ENCODE measurements around the gene PSMB3. TPM values are rescaled to one million over a fixed set of nuclear protein-coding genes. Genes with fewer than 3 reads are reported as not detected.
A peak's percentile ranks its signal among the peaks of the same experiment; 100 is the strongest.
"Not testable (repeated sequence)": the region's sequence is repeated elsewhere in the genome, so short reads cannot be mapped to it uniquely, and the experiment has no call there.

Gene PSMB3
- total RNA-seq, 1 donor from 2014 or later, result 179 TPM

DNA sequence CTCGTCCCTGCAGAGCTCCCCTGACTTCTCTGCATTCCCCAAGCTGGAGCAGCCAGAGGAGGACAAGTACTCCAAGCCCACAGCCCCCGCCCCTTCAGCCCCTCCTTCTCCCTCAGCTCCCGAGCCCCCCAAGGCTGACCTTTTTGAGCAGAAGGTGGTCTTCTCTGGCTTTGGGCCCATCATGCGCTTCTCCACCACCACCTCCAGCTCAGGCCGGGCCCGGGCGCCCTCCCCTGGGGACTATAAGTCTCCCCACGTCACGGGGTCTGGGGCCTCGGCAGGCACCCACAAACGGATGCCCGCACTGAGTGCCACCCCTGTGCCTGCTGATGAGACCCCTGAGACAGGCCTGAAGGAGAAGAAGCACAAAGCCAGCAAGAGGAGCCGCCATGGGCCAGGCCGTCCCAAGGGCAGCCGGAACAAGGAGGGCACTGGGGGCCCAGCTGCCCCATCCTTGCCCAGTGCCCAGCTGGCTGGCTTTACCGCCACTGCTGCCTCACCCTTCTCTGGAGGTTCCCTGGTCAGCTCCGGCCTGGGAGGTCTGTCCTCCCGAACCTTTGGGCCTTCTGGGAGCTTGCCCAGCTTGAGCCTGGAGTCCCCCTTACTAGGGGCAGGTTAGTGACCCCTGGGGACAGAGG is 36.1 kb upstream of the PSMB3 start:
- no peak for ATAC-seq

DNA sequence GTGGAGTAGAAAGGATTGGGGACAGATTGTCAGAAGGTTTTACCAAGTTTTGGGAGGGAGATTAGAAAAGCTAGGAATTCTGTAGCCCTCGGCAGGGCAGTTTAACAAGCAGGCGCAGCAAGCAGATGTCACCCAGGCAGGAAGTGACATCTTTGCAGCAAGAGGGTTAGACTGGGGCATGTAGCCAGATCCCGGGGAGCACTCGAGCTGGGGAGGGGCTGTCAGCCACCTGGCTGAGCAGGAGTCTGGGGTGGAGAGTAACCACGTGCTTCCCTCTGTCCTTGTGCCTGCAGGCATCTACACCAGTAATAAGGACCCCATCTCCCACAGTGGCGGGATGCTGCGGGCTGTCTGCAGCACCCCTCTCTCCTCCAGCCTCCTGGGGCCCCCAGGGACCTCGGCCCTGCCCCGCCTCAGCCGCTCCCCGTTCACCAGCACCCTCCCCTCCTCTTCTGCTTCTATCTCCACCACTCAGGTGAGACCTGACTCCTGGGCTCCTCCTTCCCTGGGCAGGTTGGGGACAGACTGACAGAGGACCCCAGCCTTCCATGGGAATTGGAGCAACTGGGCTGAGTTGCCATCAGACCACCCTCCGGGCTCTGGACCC is 35.3 kb upstream of the PSMB3 start:
- ATAC-seq, result no peak

DNA sequence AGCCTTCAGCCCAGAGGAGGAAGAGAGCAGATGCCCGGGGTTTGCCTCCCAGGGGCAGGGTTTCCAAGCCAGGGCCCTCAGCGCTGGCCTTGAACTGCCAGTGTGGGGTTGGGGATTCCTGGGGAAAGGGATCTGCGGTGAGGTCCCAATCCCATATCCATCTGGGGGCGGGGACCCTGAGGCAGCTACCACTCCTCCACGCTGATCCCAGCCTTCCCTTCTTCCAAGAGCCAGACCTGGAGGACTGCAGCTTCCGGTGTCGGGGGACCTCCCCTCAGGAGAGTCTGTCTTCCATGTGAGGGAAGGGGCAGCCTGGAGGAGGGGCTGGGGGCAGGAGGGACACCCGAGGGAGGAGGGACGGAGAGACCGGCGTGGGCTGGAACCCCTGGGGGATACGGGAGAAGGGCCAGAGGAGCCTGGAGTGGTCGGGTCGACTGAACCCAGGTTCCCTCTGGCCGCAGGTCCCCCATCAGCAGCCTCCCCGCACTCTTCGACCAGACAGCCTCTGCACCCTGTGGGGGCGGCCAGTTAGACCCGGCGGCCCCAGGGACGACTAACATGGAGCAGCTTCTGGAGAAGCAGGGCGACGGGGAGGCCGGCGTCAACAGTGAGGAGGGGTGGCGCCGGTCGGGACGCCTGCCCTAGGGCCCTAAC is 33.1 kb upstream of the PSMB3 start:
- peak; percentile 3 for ATAC-seq

DNA sequence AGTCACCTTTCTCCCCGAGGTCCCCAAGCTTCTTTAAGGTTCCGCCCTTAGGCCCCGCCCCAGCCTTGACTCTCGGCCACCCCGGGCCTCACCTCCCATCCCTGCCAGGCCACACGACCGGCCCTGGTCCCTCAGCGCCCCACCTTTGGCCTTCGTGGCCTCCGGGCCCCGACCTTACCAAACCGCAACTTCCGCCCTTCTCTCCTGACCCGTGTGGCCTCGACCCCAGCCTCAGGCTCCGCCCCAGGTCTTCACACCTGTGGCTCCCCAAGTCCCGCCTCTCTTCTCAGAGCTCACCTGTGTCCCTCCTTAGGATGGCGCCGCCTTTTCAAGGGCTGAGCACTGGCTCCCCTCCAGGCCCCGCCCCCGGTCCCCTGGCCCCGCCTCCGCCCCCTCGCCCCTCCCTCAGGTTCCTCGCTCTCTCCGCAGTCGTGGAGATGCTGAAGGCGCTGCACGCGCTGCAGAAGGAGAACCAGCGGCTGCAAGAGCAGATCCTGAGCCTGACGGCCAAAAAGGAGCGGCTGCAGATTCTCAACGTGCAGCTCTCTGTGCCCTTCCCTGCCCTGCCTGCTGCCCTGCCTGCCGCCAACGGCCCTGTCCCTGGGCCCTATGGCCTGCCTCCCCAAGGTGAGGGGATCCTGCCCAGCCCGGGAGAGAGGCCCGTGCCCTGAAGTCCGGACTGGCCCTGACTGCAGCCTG is 32.4 kb upstream of the PSMB3 start:
- ATAC-seq, result no peak

DNA sequence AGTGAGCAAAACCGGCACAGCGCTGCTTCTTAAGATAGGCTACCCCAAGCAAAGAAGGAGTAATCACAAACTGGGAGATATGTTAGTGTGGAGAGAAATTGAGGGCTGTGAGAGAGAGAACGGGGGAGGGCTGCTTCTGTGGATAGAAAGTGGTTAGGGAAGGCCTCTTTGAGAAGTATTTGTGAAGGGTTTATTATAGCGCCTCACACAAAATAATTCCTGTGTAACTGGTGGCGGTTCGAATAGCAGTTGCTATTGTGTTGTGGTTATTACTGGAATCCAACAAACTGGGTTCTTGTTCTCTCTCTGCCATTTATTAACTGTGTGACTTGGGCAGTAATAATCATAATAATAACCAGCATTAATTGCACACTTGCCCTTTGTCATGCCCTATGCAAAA is 31.6 kb upstream of the PSMB3 start:
- ATAC-seq, result no peak

DNA sequence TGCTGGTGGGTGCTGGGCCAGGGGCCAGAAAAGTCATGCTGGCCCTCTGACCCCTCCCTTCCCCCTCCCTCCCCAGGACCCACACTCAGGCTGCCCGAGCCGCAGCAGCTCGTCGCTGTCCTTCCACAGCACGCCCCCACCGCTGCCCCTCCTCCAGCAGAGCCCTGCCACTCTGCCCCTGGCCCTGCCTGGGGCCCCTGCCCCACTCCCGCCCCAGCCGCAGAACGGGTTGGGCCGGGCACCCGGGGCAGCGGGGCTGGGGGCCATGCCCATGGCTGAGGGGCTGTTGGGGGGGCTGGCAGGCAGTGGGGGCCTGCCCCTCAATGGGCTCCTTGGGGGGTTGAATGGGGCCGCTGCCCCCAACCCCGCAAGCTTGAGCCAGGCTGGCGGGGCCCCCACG is 30.7 kb upstream of the PSMB3 start:
- ATAC-seq, result no peak

DNA sequence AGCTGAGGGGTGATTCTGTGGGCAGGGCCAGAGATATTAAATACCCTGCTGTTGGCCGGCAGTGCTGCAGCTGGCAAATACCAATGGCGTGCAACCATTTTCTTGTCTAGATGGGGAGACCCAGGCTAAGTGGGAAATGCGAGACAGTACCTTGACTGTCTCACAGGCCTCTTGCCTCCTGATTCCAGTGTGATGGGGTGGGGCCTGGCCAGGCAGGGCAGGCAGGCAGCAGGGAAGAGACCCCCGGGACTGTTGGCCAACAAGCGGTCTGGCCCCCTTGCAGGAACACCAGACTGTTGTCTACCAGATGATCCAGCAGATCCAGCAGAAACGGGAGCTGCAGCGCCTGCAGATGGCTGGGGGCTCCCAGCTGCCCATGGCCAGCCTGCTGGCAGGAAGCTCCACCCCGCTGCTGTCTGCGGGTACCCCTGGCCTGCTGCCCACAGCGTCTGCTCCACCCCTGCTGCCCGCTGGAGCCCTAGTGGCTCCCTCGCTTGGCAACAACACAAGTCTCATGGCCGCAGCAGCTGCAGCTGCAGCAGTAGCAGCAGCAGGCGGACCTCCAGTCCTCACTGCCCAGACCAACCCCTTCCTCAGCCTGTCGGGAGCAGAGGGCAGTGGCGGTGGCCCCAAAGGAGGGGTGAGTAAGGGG is 28.1 kb upstream of the PSMB3 start:
- ATAC-seq, result no peak

DNA sequence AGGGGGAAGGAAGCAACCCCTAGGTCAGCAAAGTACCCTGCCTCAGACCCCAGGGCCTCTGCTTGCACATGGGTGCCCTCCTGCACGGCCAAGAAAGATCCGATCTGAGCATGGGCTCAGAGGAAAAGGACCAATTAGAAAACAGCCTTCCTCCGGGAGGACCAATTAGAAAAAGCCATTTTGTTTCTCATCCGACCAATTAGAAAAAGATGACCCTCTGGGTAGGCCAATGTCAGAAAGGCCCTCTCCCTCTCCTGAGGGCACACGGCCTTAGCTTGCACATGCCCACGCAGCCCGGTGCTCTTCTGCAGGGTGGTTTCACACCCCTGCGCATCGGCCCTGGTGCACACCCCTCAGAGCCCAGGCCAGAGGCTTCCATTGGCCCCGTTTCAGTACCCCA is 27.5 kb upstream of the PSMB3 start:
- no peak for ATAC-seq

DNA sequence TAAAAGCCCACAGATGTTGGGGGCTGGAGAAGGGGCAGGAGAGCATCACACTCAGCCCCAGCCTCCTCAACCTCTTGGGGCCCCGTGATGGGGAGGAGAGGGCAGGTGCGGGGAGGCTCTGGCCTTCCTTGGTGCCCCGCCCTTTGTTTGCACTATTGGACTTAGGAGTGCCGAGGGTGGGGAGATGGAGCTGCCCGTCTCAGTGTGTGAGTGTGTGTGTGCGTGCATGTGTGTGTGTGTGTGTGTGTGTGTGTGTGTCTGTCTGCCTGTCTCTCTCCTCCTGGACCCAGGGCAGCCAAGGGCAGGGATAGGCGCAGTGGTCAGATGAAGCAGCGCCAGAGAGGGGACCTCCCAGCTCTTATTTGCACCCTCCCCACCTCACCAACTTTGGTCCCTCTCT is 26.4 kb upstream of the PSMB3 start:
- ATAC-seq, result not testable (repeated sequence)

DNA sequence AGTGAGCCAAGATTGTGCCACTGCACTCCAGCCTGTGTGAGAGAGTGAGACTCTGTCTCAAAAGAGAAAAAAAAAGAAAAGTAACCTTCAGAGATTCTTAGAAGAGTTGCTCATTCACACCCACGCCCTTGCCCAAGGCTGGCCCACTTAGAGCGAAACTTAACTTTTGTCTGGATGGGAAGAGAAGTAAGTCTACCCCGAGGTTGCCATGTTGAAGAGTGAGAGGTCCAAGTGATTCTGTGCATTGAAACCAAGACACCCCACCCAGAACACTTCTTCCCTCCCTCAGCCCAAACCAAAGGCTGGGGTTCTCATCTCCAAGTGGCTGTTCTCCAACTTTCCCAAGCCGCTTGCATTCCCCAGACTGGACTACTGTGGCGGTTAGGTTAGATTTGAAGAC is 24.8 kb upstream of the PSMB3 start:
- no peak for ATAC-seq

DNA sequence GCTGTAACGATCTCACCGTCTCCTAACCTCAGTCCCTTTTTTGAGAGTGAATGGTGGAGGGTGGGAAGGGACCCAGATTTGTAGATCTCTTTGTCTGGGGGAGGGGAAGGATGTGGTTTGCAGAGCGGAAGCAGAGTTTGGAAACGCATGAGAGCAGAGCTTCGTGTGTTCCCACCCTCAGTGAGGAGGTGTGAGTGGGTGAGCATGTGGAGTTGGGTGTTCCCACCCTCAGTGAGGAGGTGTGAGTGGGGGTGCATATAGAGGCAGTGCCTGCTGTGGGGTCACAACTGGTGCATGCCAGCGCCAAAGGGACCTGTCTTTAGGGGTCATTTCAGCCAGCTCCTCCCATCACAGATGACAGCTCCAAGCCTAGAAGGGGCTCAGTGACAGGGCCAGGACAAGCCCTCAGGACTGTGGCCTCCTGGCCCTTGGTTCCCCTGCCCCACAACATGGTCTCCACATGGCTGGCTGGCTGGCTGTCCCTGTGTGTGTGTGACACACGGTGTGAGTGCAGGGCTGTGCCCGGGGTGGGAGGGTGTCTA is 24.2 kb upstream of the PSMB3 start:
- no peak for ATAC-seq

DNA sequence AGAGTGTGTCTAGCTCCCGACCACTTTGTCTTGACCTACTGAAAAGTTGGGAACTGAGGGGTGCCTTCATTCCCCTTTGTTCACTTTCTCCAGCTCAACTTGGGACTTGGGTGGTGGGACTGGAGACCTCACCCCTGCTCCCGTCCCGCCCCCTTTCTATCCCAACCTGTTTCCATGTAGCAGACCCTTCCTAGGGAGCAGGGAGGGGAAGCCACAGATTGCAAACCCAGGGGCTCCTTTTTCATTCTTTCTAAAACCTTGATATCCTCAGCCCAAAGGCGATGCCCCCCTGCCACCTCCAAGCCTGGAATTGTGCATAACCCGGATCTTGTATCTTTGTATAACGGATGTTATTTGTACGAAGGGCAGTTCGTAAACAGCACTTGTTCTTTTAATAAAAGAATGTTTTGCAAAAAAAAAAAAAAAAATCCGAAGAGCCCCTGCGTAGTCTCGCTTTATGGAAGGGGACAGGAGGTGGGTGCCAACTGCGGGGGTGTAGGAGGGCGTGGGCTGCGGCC is 23.1 kb upstream of the PSMB3 start:
- ATAC-seq, result no peak

DNA sequence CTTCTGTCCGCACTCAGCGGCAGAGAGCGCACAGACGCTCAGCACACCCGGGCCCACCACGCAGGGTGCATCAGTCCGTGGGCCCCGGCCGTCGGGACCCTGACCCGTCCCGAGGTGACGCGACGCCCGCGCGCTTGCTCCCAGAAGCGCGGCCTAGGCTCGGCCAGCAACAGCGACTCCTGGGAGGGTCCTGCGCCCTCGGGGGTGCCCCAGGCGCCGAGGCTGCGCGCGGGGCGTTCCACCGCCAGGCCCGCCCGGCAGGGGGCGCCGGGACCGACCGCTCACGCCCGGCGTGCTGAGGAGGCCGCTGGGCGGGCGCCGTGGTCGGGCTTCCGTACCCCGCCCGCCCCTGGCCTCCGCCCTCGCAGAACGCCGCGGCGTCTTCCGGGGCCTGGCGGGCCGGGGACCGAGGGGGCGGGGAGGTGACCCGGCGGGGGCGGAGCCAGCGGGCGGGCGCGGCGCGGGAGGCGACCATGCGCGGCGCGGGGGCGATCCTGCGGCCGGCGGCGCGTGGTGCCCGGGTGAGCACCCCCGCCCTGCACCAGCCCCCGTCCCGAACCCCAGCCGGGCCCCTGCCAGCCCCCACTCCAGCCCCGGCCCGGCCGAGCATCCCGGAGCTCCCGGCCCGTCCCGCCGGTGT is 22.5 kb upstream of the PSMB3 start, which contains the start of gene CISD3:
Gene CISD3, plus strand, starts transcription at position 456 of the 640 bp plus-strand sequence. Its CDS starts 18 bp downstream, at position 474.
- peak; percentile 85 for ATAC-seq

DNA sequence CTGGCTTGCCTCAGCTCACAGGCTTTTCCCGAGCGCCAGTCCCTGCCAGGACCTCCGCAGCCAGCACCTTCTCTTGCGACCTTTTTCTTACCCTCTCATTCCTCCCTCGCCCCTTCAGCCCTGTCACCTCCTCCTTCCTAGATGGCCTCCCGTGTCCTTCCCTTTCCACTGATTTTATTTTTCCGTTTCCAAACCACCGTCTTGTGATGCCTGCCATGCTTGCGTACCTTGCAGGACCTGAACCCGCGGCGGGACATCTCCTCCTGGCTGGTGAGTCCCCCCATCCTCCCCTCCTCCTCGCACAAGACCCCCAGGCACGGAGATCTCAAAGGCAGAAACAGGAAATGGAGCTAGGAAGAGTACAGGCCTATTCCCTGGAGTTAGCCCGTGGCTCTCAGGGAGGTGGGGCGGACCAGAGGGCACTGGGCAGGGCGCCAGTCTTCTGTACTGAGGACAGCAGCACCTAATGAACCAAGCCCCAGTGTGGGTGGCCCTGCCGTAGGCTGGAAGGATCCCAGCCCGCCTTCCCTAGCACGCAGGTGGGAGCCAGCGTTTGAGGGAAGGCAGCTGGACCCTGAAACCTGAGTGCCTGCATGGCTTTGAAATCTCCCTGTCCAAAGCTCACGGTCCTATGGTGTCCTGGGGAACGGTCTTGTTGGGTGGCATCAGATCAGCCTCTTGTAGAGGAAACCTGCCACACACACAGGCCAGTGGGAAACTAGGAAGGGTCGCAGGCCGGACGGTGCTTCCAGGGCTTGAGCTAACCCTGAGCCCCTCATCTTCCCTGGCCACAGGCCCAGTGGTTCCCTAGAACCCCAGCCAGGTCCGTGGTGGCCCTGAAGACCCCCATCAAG is 21.8 kb upstream of the PSMB3 start:
- peak; percentile 47 for ATAC-seq

DNA sequence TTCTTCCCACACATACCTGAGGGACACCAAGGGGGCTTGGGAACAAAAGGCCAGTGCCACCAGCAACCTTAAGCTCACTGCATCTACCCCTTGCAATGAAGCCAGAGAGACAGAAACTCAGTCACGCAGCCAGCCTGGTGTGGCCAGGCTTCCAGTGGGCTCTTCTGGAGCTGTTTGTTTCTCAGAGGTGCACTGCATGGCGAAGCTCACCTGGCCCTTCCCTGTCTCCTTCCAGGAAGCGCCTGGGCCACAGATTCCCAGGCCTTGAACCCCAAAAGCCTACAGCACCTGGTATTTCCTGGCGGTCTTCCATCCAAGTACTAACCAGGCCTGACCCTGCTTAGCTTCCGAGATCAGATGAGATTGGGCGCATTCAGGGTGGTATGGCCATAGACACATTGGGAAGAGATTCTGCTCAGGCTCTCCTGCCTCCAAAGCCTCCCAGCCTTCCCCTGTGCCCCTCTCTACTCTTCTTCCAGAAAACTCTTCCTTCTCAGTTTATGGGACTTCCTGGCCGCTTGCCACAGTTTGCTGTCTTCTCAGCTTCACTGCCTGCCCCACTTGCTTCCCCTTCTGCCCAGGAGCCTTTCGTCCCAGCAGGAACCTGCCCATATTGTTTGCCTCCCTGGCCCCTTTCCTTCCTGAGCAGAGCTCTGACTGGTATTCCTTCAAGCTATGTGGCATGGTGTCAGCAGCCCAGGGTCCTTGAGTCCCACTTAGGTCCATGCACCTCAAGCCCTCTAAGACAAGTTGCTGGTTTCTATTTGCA is 20.8 kb upstream of the PSMB3 start:
- ATAC-seq, result no peak

DNA sequence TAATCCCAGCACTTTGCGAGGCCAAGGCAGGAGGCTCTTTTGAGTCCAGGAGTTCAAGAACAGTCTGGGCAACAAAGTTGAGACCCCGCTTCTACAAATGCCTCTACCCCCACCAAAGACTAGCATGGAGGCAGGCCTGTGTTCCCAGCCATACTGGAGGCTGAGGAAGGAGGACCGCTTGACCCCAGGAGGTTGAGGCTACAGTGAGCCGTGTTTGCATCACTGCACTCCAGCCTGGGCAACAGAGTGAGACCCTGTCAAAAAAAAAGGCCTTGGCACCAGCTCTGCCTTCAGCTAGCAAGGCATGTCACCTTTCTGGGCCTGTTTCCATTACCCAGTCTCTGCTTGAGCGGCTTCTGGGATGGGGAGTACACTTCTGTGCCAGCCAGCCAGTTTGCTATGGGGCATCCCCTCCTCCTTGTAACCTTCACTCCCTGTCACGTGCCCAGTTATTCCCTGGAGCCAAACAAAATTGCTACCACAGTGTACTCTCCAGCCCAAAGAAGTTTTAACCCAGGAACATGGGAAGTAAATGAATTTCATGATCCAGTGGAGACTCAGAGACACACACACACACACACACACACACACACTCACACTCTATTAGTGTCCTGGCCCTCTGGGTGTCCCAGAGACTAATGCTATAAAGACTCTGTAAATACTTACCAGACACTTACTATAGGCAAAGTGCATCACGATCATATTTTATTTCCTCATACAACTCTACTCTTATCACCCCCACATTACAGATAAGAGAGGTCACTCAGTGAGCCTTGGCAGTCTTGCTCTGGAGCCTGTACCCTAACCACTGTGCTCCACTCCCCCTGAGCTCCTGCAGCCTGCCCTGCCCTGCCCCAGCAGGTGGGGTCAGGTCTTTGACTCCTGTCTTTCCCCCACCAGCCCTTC is 19.9 kb upstream of the PSMB3 start:
- ATAC-seq, result no peak

DNA sequence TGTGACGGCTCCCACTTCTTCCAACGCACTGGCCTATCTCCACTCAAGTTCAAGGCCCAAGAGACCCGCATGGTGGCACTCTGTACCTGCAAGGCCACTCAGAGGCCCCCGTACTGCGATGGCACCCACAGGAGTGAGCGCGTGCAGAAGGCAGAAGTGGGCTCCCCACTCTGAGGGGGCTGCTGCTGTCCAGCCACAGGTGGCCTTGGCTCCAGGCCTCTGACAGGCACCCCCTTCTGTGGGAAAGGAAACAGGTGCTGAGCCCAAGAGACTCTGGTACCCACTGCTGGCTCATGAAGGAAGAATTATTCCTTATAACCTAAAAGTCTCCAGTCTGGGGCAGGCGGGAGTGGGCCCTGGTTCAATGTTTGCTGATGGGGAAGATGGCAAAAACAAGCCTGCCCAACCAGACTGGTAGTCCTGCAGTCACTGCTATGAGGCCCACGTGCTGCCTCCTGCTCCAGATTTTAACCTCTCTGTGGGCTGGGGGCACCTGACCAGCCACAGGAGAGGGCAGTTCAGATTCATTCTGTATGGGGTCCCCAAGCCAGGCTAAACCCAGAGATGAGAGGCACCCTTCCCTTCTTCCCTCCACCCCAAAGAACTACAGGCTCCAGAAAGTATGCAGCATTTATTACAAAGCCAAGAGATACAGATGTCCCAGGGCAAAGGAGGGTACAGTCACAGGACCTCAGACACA is 19.1 kb upstream of the PSMB3 start:
- no peak for ATAC-seq
